Neural progenitor cell (in vitro differentiated cells): ENCODE measurements around the gene OVAAL.

Source experiments
- CTCF ChIP-seq: fragments of 200-600 bp; sonication (generic); IDR thresholded peaks from 2 replicates; pipeline ENCODE4 v1.5.1; 2017; ENCODE audit warnings: antibody characterized with exemption, mild to moderate bottlenecking
- EZH2 ChIP-seq: fragments of 200-600 bp; sonication (generic); IDR thresholded peaks from 2 replicates; pipeline ENCODE4 v1.6.1; 2017; ENCODE audit warnings: antibody characterized with exemption, mild to moderate bottlenecking, moderate library complexity
- EZH2phosphoT487 ChIP-seq: fragments of 200-600 bp; sonication (generic); IDR thresholded peaks from 2 replicates; pipeline ENCODE4 v1.6.1; 2017; ENCODE audit warnings: antibody characterized with exemption

GRCh38 chr1:180521474-180522212 is 37.1 kb upstream of the OVAAL start:
- TF ChIP-seq CTCF (no peak), EZH2 (no peak), EZH2phosphoT487 (no peak)
